HepG2 (cell line): Measurements from ENCODE around the gene TFAP2A. TPM values are rescaled to one million over a fixed set of nuclear protein-coding genes. Genes with fewer than 3 reads are reported as not detected.

ENCODE experiments used
- ATAC-seq: fragments of 200-7000 bp; cut with Tn5 transposase; 3 replicates; pipeline ENCODE4 v1.9.1; 2020; ENCODE audit warnings: mild to moderate bottlenecking, moderate library complexity
- BruUV-seq: library from RNA; stranded (reverse); fragments of 400-500 nt; replicated peaks from 2 replicates; lab custom pipeline; 2021; lab: Mats Ljungman, UMichigan
- CTCF ChIA-PET: fragments of 300-600 bp; formaldehyde crosslinking; extraction: SDS; loops from one replicate; lab custom pipeline; 2021; ENCODE audit warnings: low total read pairs, inconsistent platforms, low intra/inter-chr PET ratio; lab: Yijun Ruan, JAX
- POLR2A ChIA-PET: fragments of 350-600 bp; sonication (Branson Sonifier 250); formaldehyde crosslinking; loops from one replicate; lab custom pipeline; 2020; ENCODE audit warnings: antibody characterized with exemption, inconsistent platforms; lab: Yijun Ruan, JAX
- DNase-seq: peaks from one replicate; pipeline ENCODE4 v3.0.0-alpha.2; 2015; ENCODE audit warnings: low spot score
- FAIRE-seq: peaks from 3 replicates; lab custom pipeline; 2011; peaks lifted over from hg19 to GRCh38; lab: Jason Lieb, UNC
- H2AFZ ChIP-seq: one replicate; pipeline ENCODE4 v1.6.1; 2011; ENCODE audit warnings: low read length, inconsistent platforms
- H3K27ac ChIP-seq: fragments of 300-600 bp; 3 replicates; pipeline ENCODE4 v1.8.0; 2011; ENCODE audit warnings: mixed run types, mild to moderate bottlenecking, mixed read lengths, low read length, inconsistent platforms; ENCODE audit not compliant: insufficient read depth; ENCODE audit errors: extremely low read length
- H3K27me3 ChIP-seq, 2 experiments: fragments of 200-600 bp in 1 of 2; 2 replicates in 1 of 2; 3 replicates in 1 of 2; pipeline versions ENCODE4 v1.6.0 to v1.8.0; 2011; ENCODE audit warnings: low read length in 2 of 2, mild to moderate bottlenecking in 2 of 2, moderate library complexity in 2 of 2, inconsistent platforms in 1 of 2; ENCODE audit not compliant: insufficient read depth in 2 of 2, control insufficient read depth in 1 of 2
- H3K36me3 ChIP-seq, 2 experiments: fragments of 200-600 bp in 1 of 2; replicated peaks in 1 of 2; 2 replicates in 1 of 2; 3 replicates in 1 of 2; pipeline versions ENCODE4 v1.5.1 to v1.8.0; 2011; ENCODE audit warnings: low read length in 2 of 2, inconsistent platforms in 1 of 2; ENCODE audit not compliant: insufficient read depth in 2 of 2, control insufficient read depth in 1 of 2
- H3K4me1 ChIP-seq: 2 replicates; pipeline ENCODE4 v1.5.1; 2012; ENCODE audit warnings: low read length, inconsistent platforms; ENCODE audit not compliant: insufficient read depth
- H3K4me2 ChIP-seq: 2 replicates; pipeline ENCODE4 v1.6.0; 2011; ENCODE audit warnings: low read depth, low read length, inconsistent platforms
- H3K4me3 ChIP-seq, 3 experiments: fragments of 200-600 bp in 1 of 3; sonication (generic), shearing (Covaris generic) in 1 of 3; replicated peaks in 1 of 3; 2 replicates each; pipeline ENCODE4 v1.5.1; 2011 to 2016; ENCODE audit warnings: low read length in 3 of 3, inconsistent platforms in 2 of 3, low read depth in 2 of 3, mild to moderate bottlenecking in 2 of 3, control low read depth in 1 of 3, mixed read lengths in 1 of 3; ENCODE audit not compliant: insufficient read depth in 1 of 3
- H3K79me2 ChIP-seq: one replicate; pipeline ENCODE4 v1.6.1; 2011; ENCODE audit warnings: low read length, inconsistent platforms; ENCODE audit not compliant: insufficient read depth
- H3K9ac ChIP-seq: 2 replicates; pipeline ENCODE4 v1.6.0; 2011; ENCODE audit warnings: mild to moderate bottlenecking, low read depth, low read length, inconsistent platforms; ENCODE audit not compliant: insufficient read depth
- H3K9me3 ChIP-seq: 2 replicates; pipeline ENCODE4 v1.5.1; 2012; ENCODE audit warnings: mild to moderate bottlenecking, low read length
- H4K20me1 ChIP-seq: 2 replicates; pipeline ENCODE4 v1.6.0; 2011; ENCODE audit warnings: inconsistent platforms, mild to moderate bottlenecking, low read length, moderate library complexity; ENCODE audit not compliant: insufficient read depth
- TBX3 ChIP-seq: fragments of 450-650 bp; IDR thresholded peaks from 2 replicates; pipeline ENCODE4 v1.6.1; 2017; ENCODE audit warnings: antibody characterized with exemption, mild to moderate bottlenecking, inconsistent platforms, borderline replicate concordance
- WGBS: methylation state at CpG from one replicate; pipeline ENCODE4 v1.1.6; 2017; ENCODE audit warnings: low lambda C conversion rate; 5-methylcytosine and 5-hydroxymethylcytosine counted together
- in situ Hi-C: cut with HindIII; loops from 2 replicates; pipeline ENCODE4 v1.10.0; 2017; ENCODE audit warnings: low pct_unique_long_range_greater_than_20kb; ENCODE audit not compliant: extremely low pct_ligation_motif_present
- intact Hi-C: fragments of 100-400 bp; cut with micrococcal nuclease; formaldehyde crosslinking; loops from one replicate; pipeline ENCODE4 v1.10.0; 2022; ENCODE audit not compliant: unreplicated experiment
- polyA plus RNA-seq, 8 experiments: library from polyadenylated mRNA; depleted of rRNA in 3 of 8; stranded (reverse) in 7 of 8; unstranded in 1 of 8; fragments of >200 nt; fragmentation: Illumina TruSeq in 4 of 8; extraction: Trizol in 4 of 8; gene quantifications; 2 replicates each; pipeline versions ENCODE4 v1.2.1 to v1.2.3, GENCODE V29; 2011 to 2016; ENCODE audit warnings: low read depth in 4 of 8, missing spikeins in 1 of 8, mixed read lengths in 1 of 8; ENCODE audit not compliant: insufficient read depth in 1 of 8
- total RNA-seq, 5 experiments: library from RNA; depleted of rRNA; stranded (reverse); fragments of >200 nt; fragmentation: Illumina TruSeq; extraction: Trizol; gene quantifications; 2 replicates each; pipeline ENCODE4 v1.2.3, GENCODE V29; 2016; ENCODE audit warnings: low read depth in 1 of 5
- TF ChIP-seq, protein P1 (sequence below): sonication (generic); formaldehyde crosslinking; IDR thresholded peaks from 2 replicates; pipeline ENCODE4 v1.4.0; 2020; ENCODE audit warnings: low read depth, missing genetic modification reagents
- TF ChIP-seq, protein P2 (sequence below): sonication (generic); formaldehyde crosslinking; IDR thresholded peaks from 2 replicates; pipeline ENCODE4 v1.4.0; 2020; ENCODE audit warnings: missing genetic modification reagents, mild to moderate bottlenecking, borderline replicate concordance

The TFAP2A gene
- total and polyA plus RNA-seq, 2 of the 13 experiments (the other 11 are each of a cell fraction or from before 2014, with no cell fraction given): not detected

DNA sequence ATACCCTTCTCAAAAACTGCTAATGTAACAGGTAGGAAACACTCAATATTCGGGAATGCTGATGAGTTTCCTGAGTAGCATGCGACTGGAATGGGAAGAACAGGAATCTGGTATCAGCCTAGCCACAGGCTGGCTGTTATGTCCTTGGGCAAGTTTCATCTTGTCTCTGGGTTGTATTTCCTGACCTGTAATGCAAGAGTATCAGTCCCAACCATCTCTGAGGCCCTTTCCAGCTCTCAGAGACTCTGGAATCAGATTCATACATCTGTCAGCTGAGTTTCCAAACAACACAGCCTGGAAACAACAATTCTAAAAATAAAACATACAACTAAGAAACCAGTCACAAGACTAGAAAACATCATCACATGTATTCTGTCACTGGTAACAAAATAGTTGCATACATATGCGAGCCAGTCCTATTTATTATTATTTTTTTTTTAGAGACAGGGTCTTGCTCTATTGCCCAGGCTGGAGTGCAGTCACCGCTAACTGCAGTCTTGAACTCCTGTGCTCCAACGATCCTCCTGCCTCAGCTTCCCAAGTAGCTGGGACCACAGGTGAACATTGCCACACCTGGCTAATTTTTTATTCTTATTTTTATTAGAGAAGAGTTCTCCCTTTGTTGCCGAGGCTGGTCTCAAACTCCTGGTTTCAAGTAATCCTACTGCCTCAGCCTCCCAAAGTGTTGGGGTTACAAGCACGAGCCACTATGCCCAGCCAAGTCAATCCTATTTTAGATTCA, 16.7 kb upstream of the TFAP2A start:
- TF ChIP-seq, protein P1, sequence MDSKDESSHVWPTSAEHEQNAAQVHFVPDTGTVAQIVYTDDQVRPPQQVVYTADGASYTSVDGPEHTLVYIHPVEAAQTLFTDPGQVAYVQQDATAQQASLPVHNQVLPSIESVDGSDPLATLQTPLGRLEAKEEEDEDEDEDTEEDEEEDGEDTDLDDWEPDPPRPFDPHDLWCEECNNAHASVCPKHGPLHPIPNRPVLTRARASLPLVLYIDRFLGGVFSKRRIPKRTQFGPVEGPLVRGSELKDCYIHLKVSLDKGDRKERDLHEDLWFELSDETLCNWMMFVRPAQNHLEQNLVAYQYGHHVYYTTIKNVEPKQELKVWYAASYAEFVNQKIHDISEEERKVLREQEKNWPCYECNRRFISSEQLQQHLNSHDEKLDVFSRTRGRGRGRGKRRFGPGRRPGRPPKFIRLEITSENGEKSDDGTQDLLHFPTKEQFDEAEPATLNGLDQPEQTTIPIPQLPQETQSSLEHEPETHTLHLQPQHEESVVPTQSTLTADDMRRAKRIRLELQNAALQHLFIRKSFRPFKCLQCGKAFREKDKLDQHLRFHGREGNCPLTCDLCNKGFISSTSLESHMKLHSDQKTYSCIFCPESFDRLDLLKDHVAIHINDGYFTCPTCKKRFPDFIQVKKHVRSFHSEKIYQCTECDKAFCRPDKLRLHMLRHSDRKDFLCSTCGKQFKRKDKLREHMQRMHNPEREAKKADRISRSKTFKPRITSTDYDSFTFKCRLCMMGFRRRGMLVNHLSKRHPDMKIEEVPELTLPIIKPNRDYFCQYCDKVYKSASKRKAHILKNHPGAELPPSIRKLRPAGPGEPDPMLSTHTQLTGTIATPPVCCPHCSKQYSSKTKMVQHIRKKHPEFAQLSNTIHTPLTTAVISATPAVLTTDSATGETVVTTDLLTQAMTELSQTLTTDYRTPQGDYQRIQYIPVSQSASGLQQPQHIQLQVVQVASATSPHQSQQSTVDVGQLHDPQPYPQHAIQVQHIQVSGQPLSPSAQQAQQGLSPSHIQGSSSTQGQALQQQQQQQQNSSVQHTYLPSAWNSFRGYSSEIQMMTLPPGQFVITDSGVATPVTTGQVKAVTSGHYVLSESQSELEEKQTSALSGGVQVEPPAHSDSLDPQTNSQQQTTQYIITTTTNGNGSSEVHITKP (CRISPR knock-in tag): no peak
- TF ChIP-seq, protein P2, sequence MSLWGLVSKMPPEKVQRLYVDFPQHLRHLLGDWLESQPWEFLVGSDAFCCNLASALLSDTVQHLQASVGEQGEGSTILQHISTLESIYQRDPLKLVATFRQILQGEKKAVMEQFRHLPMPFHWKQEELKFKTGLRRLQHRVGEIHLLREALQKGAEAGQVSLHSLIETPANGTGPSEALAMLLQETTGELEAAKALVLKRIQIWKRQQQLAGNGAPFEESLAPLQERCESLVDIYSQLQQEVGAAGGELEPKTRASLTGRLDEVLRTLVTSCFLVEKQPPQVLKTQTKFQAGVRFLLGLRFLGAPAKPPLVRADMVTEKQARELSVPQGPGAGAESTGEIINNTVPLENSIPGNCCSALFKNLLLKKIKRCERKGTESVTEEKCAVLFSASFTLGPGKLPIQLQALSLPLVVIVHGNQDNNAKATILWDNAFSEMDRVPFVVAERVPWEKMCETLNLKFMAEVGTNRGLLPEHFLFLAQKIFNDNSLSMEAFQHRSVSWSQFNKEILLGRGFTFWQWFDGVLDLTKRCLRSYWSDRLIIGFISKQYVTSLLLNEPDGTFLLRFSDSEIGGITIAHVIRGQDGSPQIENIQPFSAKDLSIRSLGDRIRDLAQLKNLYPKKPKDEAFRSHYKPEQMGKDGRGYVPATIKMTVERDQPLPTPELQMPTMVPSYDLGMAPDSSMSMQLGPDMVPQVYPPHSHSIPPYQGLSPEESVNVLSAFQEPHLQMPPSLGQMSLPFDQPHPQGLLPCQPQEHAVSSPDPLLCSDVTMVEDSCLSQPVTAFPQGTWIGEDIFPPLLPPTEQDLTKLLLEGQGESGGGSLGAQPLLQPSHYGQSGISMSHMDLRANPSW (CRISPR knock-in tag): no peak
- TF ChIP-seq TBX3: no peak
- Histone ChIP-seq H3K4me1 (peaks cover 5% of the 10 kb centered on the region), H3K36me3 (no peaks in the 10 kb centered on the region), H4K20me1 (no peaks in the 10 kb centered on the region), H3K4me2 (no peak overlapping the region), H3K79me2 (no peaks in the 10 kb centered on the region), H3K27me3 (peaks cover 0 to 2% of the 10 kb centered on the region in 2 experiments; a peak in 1 of 5 replicates), H3K27ac (no peak overlapping the region), H3K4me3 (no peak overlapping the region), H2AFZ (no peak overlapping the region), H3K9ac (no peak overlapping the region), H3K9me3 (no peaks in the 10 kb centered on the region)
- in situ Hi-C loops: loop anchor here (10.0 to 25.0 kb wide), 6 partner anchors 177 to 1894 kb away; no protein-coding TSS in a partner anchor
- CTCF ChIA-PET: no interaction called here
- ATAC-seq (no peak), FAIRE-seq (no peak), DNase-seq (no peak)
- BruUV-seq: no TSS peak
- intact Hi-C loops: no loop called here
- POLR2A ChIA-PET: no interaction called here
- 36% methylated on average over 7 of the region's 7 CpGs for WGBS
